GM06990 (cell line): ENCODE measurements around the gene PCSK1N.
"Not testable (repeated sequence)": the region's sequence is repeated elsewhere in the genome, so short reads cannot be mapped to it uniquely, and the experiment has no call there.

Experiments used
- DNase-seq: peaks from one replicate; pipeline ENCODE4 v3.0.0-alpha.2; 2011; ENCODE audit not compliant: insufficient read length; ENCODE audit errors: extremely low read depth
- H3K27me3 ChIP-seq: replicated peaks from 2 replicates; pipeline ENCODE4 v1.6.0; 2011; ENCODE audit warnings: low read length; ENCODE audit not compliant: control insufficient read depth, insufficient read depth
- H3K36me3 ChIP-seq: 2 replicates; pipeline ENCODE4 v1.5.1; 2011; ENCODE audit warnings: low read length; ENCODE audit not compliant: control insufficient read depth, insufficient read depth
- H3K4me3 ChIP-seq: replicated peaks from 2 replicates; pipeline ENCODE4 v1.5.1; 2011; ENCODE audit warnings: low read depth, mild to moderate bottlenecking, control low read depth, low read length
- TF ChIP-seq, protein P1 (sequence below): IDR thresholded peaks from 2 replicates; pipeline ENCODE4 v1.5.1; 2011; ENCODE audit warnings: low read length, control low read depth, mild to moderate bottlenecking, inconsistent platforms; ENCODE audit not compliant: insufficient read depth, poor library complexity, severe bottlenecking

The PCSK1N gene, protein sequence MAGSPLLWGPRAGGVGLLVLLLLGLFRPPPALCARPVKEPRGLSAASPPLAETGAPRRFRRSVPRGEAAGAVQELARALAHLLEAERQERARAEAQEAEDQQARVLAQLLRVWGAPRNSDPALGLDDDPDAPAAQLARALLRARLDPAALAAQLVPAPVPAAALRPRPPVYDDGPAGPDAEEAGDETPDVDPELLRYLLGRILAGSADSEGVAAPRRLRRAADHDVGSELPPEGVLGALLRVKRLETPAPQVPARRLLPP

GRCh38 chrX:48835524-48836329 is at the start of gene PCSK1N:
Gene PCSK1N, minus strand, starts transcription at chrX:48835610. Its CDS starts 78 bp downstream, at chrX:48835532.
- TF ChIP-seq, protein P1, sequence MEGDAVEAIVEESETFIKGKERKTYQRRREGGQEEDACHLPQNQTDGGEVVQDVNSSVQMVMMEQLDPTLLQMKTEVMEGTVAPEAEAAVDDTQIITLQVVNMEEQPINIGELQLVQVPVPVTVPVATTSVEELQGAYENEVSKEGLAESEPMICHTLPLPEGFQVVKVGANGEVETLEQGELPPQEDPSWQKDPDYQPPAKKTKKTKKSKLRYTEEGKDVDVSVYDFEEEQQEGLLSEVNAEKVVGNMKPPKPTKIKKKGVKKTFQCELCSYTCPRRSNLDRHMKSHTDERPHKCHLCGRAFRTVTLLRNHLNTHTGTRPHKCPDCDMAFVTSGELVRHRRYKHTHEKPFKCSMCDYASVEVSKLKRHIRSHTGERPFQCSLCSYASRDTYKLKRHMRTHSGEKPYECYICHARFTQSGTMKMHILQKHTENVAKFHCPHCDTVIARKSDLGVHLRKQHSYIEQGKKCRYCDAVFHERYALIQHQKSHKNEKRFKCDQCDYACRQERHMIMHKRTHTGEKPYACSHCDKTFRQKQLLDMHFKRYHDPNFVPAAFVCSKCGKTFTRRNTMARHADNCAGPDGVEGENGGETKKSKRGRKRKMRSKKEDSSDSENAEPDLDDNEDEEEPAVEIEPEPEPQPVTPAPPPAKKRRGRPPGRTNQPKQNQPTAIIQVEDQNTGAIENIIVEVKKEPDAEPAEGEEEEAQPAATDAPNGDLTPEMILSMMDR = no peak
- Histone ChIP-seq H3K4me3 (no peak within 1 kb of the TSS), H3K36me3 (no peaks in the 10 kb centered on the region), H3K27me3 (no peaks in the 10 kb centered on the region)
- no peak for DNase-seq

DNA sequence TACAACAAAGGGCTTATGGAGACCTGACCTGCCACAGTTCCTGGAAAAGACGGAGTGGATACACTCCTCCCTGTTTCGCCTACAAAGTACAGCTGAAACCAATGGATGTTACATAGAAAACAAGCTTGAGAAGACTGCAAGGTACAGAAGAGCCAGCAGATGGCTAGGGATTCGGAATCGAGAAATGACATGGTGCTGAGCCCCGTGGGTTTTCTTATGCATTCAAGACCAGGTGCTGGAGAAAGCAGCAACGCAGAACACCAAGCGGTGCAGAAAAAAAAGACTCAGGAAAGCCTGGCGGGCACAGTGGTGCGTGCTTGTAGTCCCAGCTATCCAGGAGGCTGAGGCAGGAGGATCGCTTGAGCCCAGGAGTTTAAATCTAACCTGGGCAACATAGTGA is 48.3 kb upstream of the PCSK1N start:
- no peaks in the 10 kb centered on the region for H3K27me3 ChIP-seq
- H3K4me3 ChIP-seq = no peak overlapping the region
- no peak for DNase-seq
- H3K36me3 ChIP-seq = no peaks in the 10 kb centered on the region
- TF ChIP-seq, protein P1 = no peak

DNA sequence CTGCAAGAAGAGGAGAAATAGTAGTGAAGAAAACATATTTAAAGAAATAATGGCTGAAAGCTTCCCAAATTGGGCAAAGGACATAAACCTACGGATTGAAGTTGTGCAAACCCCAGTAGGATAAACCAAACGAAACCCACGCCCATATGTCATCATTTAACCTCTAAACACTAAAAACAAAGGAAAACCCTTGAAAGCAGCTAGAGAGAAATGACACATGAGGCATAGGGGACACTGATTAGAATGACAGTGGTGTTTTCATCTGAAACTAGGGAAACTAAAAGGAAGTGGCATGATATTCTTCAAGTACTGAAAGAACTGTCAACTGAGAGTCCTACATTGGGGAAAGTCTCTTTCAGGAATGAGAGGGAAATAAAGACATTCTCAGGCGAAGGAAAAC is 41.5 kb upstream of the PCSK1N start:
- not testable (repeated sequence) for H3K27me3 ChIP-seq, DNase-seq, H3K36me3 ChIP-seq, H3K4me3 ChIP-seq

DNA sequence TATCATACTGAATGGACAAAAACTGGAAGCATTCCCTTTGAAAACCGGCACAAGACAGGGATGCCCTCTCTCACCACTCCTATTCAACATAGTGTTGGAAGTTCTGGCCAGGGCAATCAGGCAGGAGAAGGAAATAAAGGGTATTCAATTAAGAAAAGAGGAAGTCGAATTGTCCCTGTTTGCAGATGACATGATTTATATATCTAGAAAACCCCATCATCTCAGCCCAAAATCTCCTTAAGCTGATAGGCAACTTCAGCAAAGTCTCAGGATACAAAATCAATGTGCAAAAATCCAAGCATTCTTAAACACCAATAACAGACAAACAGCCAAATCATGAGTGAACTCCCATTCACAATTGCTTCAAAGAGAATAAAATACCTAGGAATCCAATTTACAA is 36.6 kb upstream of the PCSK1N start:
- H3K36me3 ChIP-seq, DNase-seq: not testable (repeated sequence)

DNA sequence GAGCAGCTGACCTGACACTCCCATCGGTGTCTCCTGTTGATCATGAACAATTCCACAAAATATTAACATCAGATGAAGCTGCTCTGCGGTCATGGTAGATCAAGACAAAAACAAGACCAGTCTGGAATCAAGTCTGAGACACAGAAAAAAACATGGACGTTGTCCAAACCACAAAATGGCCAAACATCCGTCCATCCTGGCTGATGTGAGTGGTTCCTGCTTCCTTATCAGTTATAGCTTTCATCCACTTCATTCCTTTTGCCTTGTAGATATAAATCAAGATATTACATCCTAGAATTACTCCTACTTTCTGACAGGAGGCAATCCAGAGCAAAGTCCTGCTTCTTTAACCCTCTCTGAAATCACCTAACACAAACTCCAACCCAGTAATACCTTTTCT is 28.8 kb upstream of the PCSK1N start:
- no peak overlapping the region for H3K4me3 ChIP-seq
- H3K36me3 ChIP-seq = no peaks in the 10 kb centered on the region
- no peaks in the 10 kb centered on the region for H3K27me3 ChIP-seq
- DNase-seq = no peak
- TF ChIP-seq, protein P1 = no peak

More for the DNA sequence above, 36.6 kb upstream of the PCSK1N start:
- not testable (repeated sequence) for H3K27me3 ChIP-seq, H3K4me3 ChIP-seq

DNA sequence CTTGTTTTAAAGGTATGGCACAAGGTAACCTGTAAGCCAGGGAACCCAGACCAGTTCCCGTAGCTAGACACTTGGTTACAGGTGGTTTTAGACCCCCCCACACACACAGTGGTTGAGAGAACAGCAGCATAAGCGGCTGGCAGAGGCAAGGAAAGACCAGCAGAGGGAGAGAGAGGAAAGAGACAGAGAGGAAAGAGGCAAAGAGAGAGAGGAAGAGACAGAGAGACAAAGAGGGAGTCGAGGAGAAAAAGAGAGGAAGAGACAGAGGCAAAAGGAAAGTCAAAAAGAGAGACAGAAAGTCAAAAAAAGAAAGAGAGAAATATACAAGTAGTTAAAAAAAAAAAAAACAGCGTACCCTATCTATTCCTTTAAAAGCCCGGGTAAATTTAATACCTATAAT is 19.5 kb upstream of the PCSK1N start:
- Histone ChIP-seq H3K36me3 (no peaks in the 10 kb centered on the region), H3K4me3 (no peak overlapping the region), H3K27me3 (no peaks in the 10 kb centered on the region; the same call in 1 of the 2 replicates)
- TF ChIP-seq, protein P1 = no peak
- no peak for DNase-seq

DNA sequence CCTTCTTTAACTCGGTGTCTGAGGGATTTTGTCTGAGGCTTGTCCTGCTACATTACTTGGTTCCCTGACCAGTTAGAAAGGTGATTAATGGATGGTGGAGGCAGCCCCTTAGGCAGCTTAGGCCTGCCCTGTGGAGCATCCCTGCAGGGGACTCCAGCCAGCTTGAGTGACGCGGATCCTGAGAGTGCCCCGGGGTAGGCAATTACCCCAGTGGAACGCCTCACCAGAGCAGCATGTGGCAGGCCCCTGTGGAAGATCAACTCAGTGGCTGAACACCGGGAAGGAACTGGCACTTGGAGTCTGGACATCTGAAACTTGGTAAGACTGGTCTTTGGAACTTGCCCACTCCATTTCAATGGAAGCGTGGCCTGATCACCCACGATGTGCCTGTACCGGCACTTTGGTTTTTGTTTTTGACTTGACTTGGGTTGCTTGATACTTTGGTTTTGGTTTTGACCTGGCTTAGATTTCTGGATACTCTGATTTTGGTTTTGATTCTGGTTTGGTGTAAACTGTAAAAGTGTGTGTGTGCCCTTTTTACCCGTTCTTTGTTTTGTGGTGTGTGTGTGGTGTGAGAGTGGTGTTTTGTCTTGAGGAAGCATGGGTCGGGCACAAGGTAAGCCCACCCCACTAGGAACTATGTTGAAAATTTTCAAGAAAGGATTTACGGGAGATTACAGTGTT is 18.9 kb upstream of the PCSK1N start:
- not testable (repeated sequence) for DNase-seq, H3K4me3 ChIP-seq, H3K36me3 ChIP-seq, H3K27me3 ChIP-seq

GRCh38 chrX:48853494-48853893 is 18.1 kb upstream of the PCSK1N start:
- H3K36me3 ChIP-seq, H3K4me3 ChIP-seq, DNase-seq, H3K27me3 ChIP-seq: not testable (repeated sequence)
